Prostate gland (tissue), 2 donors: ENCODE results near the gene VAMP2.

Experiments used
- POLR2A ChIP-seq: fragments of 450-650 bp; IDR thresholded peaks from one replicate; pipeline ENCODE4 v1.6.1; 2016; ENCODE audit warnings: antibody characterized with exemption, mild to moderate bottlenecking
- POLR2AphosphoS5 ChIP-seq: sonication (generic); formaldehyde crosslinking; IDR thresholded peaks from one replicate; pipeline ENCODE4 v1.6.1; 2017; ENCODE audit warnings: antibody characterized with exemption
- TF ChIP-seq, protein P1 (sequence below), 4 experiments: fragments of 200-600 bp in 2 of 4; fragments of 450-650 bp in 2 of 4; sonication (generic) in 2 of 4; IDR thresholded peaks; 1 replicate in 3 of 4; 2 replicates in 1 of 4; pipeline ENCODE4 v1.5.1; 2016 to 2019; ENCODE audit warnings: antibody characterized with exemption in 4 of 4, mild to moderate bottlenecking in 2 of 4, moderate library complexity in 2 of 4

GRCh38 chr17:8140065-8141029, 22.4 kb downstream of the VAMP2 start:
- no peak for TF ChIP-seq POLR2A
- TF ChIP-seq, protein P1, sequence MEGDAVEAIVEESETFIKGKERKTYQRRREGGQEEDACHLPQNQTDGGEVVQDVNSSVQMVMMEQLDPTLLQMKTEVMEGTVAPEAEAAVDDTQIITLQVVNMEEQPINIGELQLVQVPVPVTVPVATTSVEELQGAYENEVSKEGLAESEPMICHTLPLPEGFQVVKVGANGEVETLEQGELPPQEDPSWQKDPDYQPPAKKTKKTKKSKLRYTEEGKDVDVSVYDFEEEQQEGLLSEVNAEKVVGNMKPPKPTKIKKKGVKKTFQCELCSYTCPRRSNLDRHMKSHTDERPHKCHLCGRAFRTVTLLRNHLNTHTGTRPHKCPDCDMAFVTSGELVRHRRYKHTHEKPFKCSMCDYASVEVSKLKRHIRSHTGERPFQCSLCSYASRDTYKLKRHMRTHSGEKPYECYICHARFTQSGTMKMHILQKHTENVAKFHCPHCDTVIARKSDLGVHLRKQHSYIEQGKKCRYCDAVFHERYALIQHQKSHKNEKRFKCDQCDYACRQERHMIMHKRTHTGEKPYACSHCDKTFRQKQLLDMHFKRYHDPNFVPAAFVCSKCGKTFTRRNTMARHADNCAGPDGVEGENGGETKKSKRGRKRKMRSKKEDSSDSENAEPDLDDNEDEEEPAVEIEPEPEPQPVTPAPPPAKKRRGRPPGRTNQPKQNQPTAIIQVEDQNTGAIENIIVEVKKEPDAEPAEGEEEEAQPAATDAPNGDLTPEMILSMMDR (IDR thresholded peaks at IDR 0.05): no peak
- no peak for TF ChIP-seq POLR2AphosphoS5
